Gastrocnemius medialis (tissue), 4 donors: ENCODE results near the gene SELENOH.

ENCODE experiments used
- CTCF ChIP-seq, 5 experiments: fragments of 450-650 bp in 3 of 5; fragments of 200-600 bp in 2 of 5; sonication (generic) in 2 of 5; IDR thresholded peaks in 4 of 5; conservative IDR thresholded peaks in 1 of 5; 1 replicate in 4 of 5; 2 replicates in 1 of 5; pipeline ENCODE4 v1.5.1; 2016 to 2019; ENCODE audit warnings: antibody characterized with exemption in 5 of 5, mild to moderate bottlenecking in 3 of 5, moderate library complexity in 3 of 5
- POLR2A ChIP-seq, 2 donors: fragments of 450-650 bp; IDR thresholded peaks; one replicate each; pipeline ENCODE4 v1.6.1; 2017; ENCODE audit warnings: antibody characterized with exemption in 2 of 2, mild to moderate bottlenecking in 2 of 2, moderate library complexity in 2 of 2

- TF ChIP-seq CTCF (IDR thresholded peaks at IDR 0.05 in 4 of 5, conservative IDR thresholded peaks at IDR 0.05 in 1 of 5) (no peak), POLR2A (IDR thresholded peaks at IDR 0.05) (no peak)
These were observed 5.6 kb downstream of the SELENOH start for GRCh38 chr11:57746920-57747319.
